ENCODE results near the gene SDK1.

- TF ChIP-seq CTCF (IDR thresholded peaks at IDR 0.05) (no peak), POLR2A (IDR thresholded peaks at IDR 0.05) (no peak)
These were observed 623.2 kb downstream of the SDK1 start for GRCh38 chr7:3924277-3924676.
